ENCODE data around the gene PTPRK. TPM values are rescaled to one million over a fixed set of nuclear protein-coding genes. Genes with fewer than 3 reads are reported as not detected.

The PTPRK gene
- total RNA-seq, 4 donors from 2014 or later = 40.1 to 82.0 (median 57.6) TPM

DNA sequence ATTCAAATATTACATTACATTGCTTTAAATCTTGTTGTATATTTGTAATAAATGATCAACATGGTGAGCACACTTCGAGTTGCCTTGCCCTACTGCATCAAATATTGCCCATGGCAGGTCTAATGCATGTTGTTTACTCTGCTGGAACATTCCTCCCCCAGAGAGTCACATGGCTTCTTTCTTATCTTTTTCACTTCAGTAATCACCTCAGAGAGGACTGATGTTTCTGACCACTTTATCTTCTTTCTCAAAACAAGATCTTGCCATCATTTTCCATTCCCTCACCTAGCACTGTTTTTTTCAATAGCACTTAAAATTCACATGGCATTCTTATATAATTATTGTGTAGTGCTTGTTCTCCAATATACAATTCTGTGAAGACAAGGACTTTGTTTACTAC is 376.1 kb downstream of the PTPRK start:
- Histone ChIP-seq H3K27me3 (no peaks in the 10 kb centered on the region), H3K4me1 (peaks cover 4% of the 10 kb centered on the region), H3K4me3 (no peak overlapping the region), H3K36me3 (no peaks in the 10 kb centered on the region), H3K27ac (no peak overlapping the region), H3K9me3 (no peaks in the 10 kb centered on the region)
- DNase-seq (ENCODE audit: low spot score in 2 of 2) = no peak
- no peak for TF ChIP-seq EP300 (IDR thresholded peaks at IDR 0.05)
- TF ChIP-seq POLR2AphosphoS5 (IDR thresholded peaks at IDR 0.05) = no peak
- no peak for TF ChIP-seq POLR2A (IDR thresholded peaks at IDR 0.05)
- TF ChIP-seq, protein P1, sequence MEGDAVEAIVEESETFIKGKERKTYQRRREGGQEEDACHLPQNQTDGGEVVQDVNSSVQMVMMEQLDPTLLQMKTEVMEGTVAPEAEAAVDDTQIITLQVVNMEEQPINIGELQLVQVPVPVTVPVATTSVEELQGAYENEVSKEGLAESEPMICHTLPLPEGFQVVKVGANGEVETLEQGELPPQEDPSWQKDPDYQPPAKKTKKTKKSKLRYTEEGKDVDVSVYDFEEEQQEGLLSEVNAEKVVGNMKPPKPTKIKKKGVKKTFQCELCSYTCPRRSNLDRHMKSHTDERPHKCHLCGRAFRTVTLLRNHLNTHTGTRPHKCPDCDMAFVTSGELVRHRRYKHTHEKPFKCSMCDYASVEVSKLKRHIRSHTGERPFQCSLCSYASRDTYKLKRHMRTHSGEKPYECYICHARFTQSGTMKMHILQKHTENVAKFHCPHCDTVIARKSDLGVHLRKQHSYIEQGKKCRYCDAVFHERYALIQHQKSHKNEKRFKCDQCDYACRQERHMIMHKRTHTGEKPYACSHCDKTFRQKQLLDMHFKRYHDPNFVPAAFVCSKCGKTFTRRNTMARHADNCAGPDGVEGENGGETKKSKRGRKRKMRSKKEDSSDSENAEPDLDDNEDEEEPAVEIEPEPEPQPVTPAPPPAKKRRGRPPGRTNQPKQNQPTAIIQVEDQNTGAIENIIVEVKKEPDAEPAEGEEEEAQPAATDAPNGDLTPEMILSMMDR (IDR thresholded peaks at IDR 0.05) = no peak
- 93% methylated on average over 1 of the region's 1 CpG for WGBS

DNA sequence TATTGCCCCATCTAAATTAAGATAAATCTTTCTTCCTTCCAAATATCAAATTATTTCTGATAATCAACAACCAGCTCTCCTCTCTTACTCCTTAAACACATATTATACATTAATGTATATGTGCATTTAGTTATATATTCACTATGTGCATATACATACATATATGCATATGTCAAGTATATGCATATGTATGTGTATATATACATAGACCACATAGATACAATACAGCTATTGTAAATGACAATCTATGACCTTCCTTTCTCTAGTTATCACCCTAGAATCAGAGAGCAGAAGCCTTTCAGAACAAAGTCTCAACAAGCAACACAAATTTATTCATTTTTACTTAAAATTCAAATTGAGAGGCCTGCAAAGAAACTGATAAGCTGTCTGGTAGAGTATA is 378.5 kb downstream of the PTPRK start:
- Histone ChIP-seq H3K27me3 (no peaks in the 10 kb centered on the region), H3K4me3 (no peak overlapping the region), H3K27ac (no peak overlapping the region), H3K4me1 (peaks cover 4% of the 10 kb centered on the region), H3K36me3 (no peaks in the 10 kb centered on the region), H3K9me3 (no peaks in the 10 kb centered on the region)
- no peak for TF ChIP-seq POLR2A (IDR thresholded peaks at IDR 0.05)
- TF ChIP-seq, protein P1 (IDR thresholded peaks at IDR 0.05) = no peak
- no peak for TF ChIP-seq POLR2AphosphoS5 (IDR thresholded peaks at IDR 0.05)
- TF ChIP-seq EP300 (IDR thresholded peaks at IDR 0.05) = no peak
- no peak for DNase-seq (ENCODE audit: low spot score in 2 of 2)

DNA sequence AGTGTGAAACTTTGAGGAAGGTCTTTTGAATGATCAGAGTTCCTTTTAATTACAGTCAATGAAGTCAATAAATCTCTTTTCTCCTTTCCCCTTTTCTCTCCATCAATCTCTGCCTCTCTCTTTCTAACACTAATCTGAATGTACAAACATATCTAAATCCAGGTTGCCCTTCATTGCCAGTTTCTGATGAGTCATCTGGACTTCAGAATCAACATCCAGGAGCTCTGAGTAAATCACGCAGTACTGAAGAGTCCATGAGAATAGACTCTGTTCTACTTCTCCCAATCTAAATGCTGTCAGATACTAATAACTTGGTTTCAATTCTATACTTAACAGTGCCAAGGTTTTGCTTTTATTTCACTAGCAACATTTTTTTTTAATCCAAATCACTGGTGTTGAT is 380.9 kb downstream of the PTPRK start:
- H3K4me3 ChIP-seq = no peak overlapping the region
- TF ChIP-seq POLR2A (IDR thresholded peaks at IDR 0.05) = no peak
- TF ChIP-seq, protein P1 (IDR thresholded peaks at IDR 0.05) = no peak
- TF ChIP-seq POLR2AphosphoS5 (IDR thresholded peaks at IDR 0.05) = no peak
- H3K27me3 ChIP-seq = no peaks in the 10 kb centered on the region
- no peak for DNase-seq (ENCODE audit: low spot score in 2 of 2)
- H3K4me1 ChIP-seq = peaks cover 9% of the 10 kb centered on the region
- no peak overlapping the region for H3K27ac ChIP-seq
- H3K9me3 ChIP-seq = no peaks in the 10 kb centered on the region
- H3K36me3 ChIP-seq = no peaks in the 10 kb centered on the region
- WGBS = 38% methylated on average over 1 of the region's 1 CpG

DNA sequence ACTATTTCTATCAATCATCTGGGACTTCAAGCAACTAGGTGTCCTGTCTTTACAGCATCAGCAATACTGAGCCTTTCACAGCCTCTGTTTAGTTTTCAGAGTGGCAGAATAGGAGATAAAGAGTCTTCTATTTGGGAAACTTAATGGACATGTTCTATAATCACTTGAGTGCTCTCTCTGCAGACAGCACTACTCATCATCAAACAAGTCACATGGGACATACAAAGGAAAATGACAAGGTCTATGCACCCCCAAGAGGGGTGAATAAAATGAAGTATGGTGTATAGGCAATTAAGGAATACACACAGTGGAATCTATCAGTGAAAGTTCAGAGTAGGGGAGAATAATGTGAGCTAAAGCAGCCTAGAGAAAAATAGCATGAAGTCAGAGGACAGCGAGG is 381.7 kb downstream of the PTPRK start:
- Histone ChIP-seq H3K4me3 (no peak overlapping the region), H3K4me1 (peaks cover 9% of the 10 kb centered on the region), H3K27ac (no peak overlapping the region), H3K27me3 (no peaks in the 10 kb centered on the region), H3K36me3 (no peaks in the 10 kb centered on the region), H3K9me3 (no peaks in the 10 kb centered on the region)
- DNase-seq (ENCODE audit: low spot score in 2 of 2) = no peak
- WGBS = 100% methylated on average over 1 of the region's 1 CpG
- TF ChIP-seq POLR2AphosphoS5 (IDR thresholded peaks at IDR 0.05) (no peak), EP300 (IDR thresholded peaks at IDR 0.05) (no peak), POLR2A (IDR thresholded peaks at IDR 0.05) (no peak)
- TF ChIP-seq, protein P1 (IDR thresholded peaks at IDR 0.05) = no peak

DNA sequence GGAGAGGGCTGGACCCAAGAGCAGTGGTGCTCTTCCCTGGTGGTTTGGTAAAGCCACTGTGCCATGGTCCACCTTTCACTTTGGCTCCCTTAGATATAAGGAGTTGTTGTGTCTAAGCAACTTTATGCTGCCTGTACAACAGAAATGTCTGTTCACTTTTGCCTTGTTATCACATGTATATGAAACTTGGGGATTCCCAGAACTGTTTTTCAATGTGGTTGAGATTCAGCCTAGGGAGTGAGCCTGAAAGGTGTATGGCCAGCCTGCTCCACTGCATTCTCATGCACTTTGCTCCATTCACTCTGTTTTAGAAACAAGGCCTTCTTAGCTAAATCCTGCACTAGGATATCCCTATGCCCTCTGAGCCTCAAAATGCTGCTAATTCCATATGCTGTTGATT is 385.1 kb downstream of the PTPRK start:
- TF ChIP-seq POLR2A (IDR thresholded peaks at IDR 0.05) = no peak
- TF ChIP-seq POLR2AphosphoS5 (IDR thresholded peaks at IDR 0.05) = no peak
- TF ChIP-seq EP300 (IDR thresholded peaks at IDR 0.05) = no peak
- TF ChIP-seq, protein P1 (IDR thresholded peaks at IDR 0.05) = no peak
- peaks cover 17% of the 10 kb centered on the region for H3K4me1 ChIP-seq
- H3K27me3 ChIP-seq = no peaks in the 10 kb centered on the region
- no peaks in the 10 kb centered on the region for H3K9me3 ChIP-seq
- no peak overlapping the region for H3K4me3 ChIP-seq
- H3K27ac ChIP-seq = no peak overlapping the region
- no peaks in the 10 kb centered on the region for H3K36me3 ChIP-seq
- DNase-seq (ENCODE audit: low spot score in 2 of 2) = no peak

All from suprapubic skin (tissue), 4 donors.